Stomach (tissue), 9 donors: ENCODE results near the gene ZCCHC14. TPM values are rescaled to one million over a fixed set of nuclear protein-coding genes. Genes with fewer than 3 reads are reported as not detected.

Source experiments
- DNase-seq, 2 donors: peaks; one replicate each; pipeline versions ENCODE4 v3.0.0 to v3.0.0-alpha.2; 2013 to 2019
- H3K27ac ChIP-seq, 5 donors: fragments of 200-600 bp in 4 of 5; sonication (generic) in 4 of 5; one replicate each; pipeline ENCODE4 v1.5.1; 2013 to 2019; ENCODE audit warnings: mild to moderate bottlenecking in 1 of 5, moderate library complexity in 1 of 5
- H3K27me3 ChIP-seq, 3 donors: fragments of 200-600 bp; sonication (generic); one replicate each; pipeline ENCODE4 v1.5.1; 2017 to 2019; ENCODE audit warnings: mixed run types in 1 of 3
- H3K36me3 ChIP-seq, 4 donors: fragments of 200-600 bp; sonication (generic); 1 replicate in 3 of 4; 2 replicates in 1 of 4; pipeline ENCODE4 v1.5.1; 2016 to 2019
- H3K4me1 ChIP-seq, 4 donors: fragments of 200-600 bp; sonication (generic); one replicate each; pipeline ENCODE4 v1.5.1; 2016 to 2019
- H3K4me3 ChIP-seq, 4 donors: fragments of 200-600 bp; sonication (generic) in 3 of 4; one replicate each; pipeline ENCODE4 v1.5.1; 2016 to 2019; ENCODE audit warnings: mild to moderate bottlenecking in 1 of 4
- H3K9me3 ChIP-seq, 4 donors: fragments of 200-600 bp; sonication (generic); one replicate each; pipeline ENCODE4 v1.5.1; 2016 to 2019
- CTCF ChIP-seq, 7 experiments: fragments of 450-650 bp in 4 of 7; fragments of 200-600 bp in 3 of 7; sonication (generic) in 3 of 7; IDR thresholded peaks; one replicate each; pipeline ENCODE4 v1.5.1; 2016 to 2019; ENCODE audit warnings: antibody characterized with exemption in 7 of 7, control low read depth in 2 of 7, mild to moderate bottlenecking in 1 of 7
- EP300 ChIP-seq: sonication (generic); formaldehyde crosslinking; IDR thresholded peaks from one replicate; pipeline ENCODE4 v1.6.1; 2017; ENCODE audit warnings: antibody characterized with exemption
- POLR2A ChIP-seq, 4 donors: fragments of 450-650 bp; IDR thresholded peaks; one replicate each; pipeline ENCODE4 v1.6.1; 2016; ENCODE audit warnings: antibody characterized with exemption in 4 of 4, control low read depth in 2 of 4, mild to moderate bottlenecking in 1 of 4, moderate library complexity in 1 of 4
- POLR2AphosphoS5 ChIP-seq, 3 donors: sonication (generic); formaldehyde crosslinking; IDR thresholded peaks; one replicate each; pipeline ENCODE4 v1.6.1; 2016; ENCODE audit warnings: antibody characterized with exemption in 3 of 3
- WGBS, 5 donors: extraction: QIAGEN DNeasy Blood & Tissue Kit in 3 of 5; methylation state at CpG; one replicate each; pipeline versions ENCODE4 v1.1.5 to v1.1.7; 2013 to 2018; 5-methylcytosine and 5-hydroxymethylcytosine counted together
- intact Hi-C: fragments of 100-400 bp; cut with DNase I; formaldehyde crosslinking; loops from one replicate; pipeline ENCODE4 v1.15.1; 2023; ENCODE audit warnings: low total_unique reads
- polyA plus RNA-seq, 3 donors: library from polyadenylated mRNA; stranded (reverse); fragments of 200-250 nt; gene quantifications; one replicate each; pipeline ENCODE4 v1.2.3, GENCODE V29; 2013
- total RNA-seq, 5 donors: library from RNA; depleted of rRNA; stranded (reverse); fragments of >200 nt; gene quantifications; one replicate each; pipeline versions ENCODE4 v1.1.0 to v1.2.3, GENCODE V29; 2014 to 2016
- donor health status: healthy with polysubstance abuse.
- donor health status: Bipolar disorder and iron deficiency.
- donor health status: healthy.

The ZCCHC14 gene
- total and polyA plus RNA-seq, 8 donors = 5.4 to 25.9 (median 16.7) TPM

- H3K27me3 ChIP-seq = no peaks in the 10 kb centered on the region
- H3K9me3 ChIP-seq = no peaks in the 10 kb centered on the region
- H3K4me1 ChIP-seq = peaks cover 18 to 53% (median 44%) of the 10 kb centered on the region in 4 donors
- H3K4me3 ChIP-seq = no peak overlapping the region
- WGBS, 5 donors = 84 to 92% (median 85%) methylated on average over 9 of the region's 9 CpGs
- DNase-seq = no peak
- H3K27ac ChIP-seq = no peak overlapping the region
- peaks cover 9 to 49% (median 44%) of the 10 kb centered on the region in 4 donors for H3K36me3 ChIP-seq
- intact Hi-C loops = no loop called here
- TF ChIP-seq POLR2AphosphoS5 (IDR thresholded peaks at IDR 0.05) (no peak), CTCF (IDR thresholded peaks at IDR 0.05) (no peak), EP300 (no peak), POLR2A (IDR thresholded peaks at IDR 0.05) (no peak)
These were observed 33.0 kb downstream of the ZCCHC14 start for GRCh38 chr16:87459833-87460232.

GRCh38 chr16:87459027-87459426 is 33.8 kb downstream of the ZCCHC14 start:
- 92 to 95% (median 94%) methylated on average over 15 of the region's 15 CpGs for WGBS, 5 donors
- Histone ChIP-seq H3K4me1 (peaks cover 10 to 45% (median 36%) of the 10 kb centered on the region in 4 donors), H3K4me3 (no peak overlapping the region), H3K9me3 (no peaks in the 10 kb centered on the region), H3K27me3 (no peaks in the 10 kb centered on the region), H3K36me3 (peaks cover 9 to 52% (median 47%) of the 10 kb centered on the region in 4 donors), H3K27ac (no peak overlapping the region)
- DNase-seq = no peak
- intact Hi-C loops = no loop called here
- TF ChIP-seq POLR2AphosphoS5 (IDR thresholded peaks at IDR 0.05) (no peak), CTCF (IDR thresholded peaks at IDR 0.05) (no peak), EP300 (no peak), POLR2A (IDR thresholded peaks at IDR 0.05) (no peak)

- WGBS, 5 donors = 88 to 94% (median 93%) methylated on average over 23 of the region's 23 CpGs
- Histone ChIP-seq H3K4me3 (no peak overlapping the region), H3K36me3 (peaks cover 9 to 53% (median 47%) of the 10 kb centered on the region in 4 donors), H3K9me3 (no peaks in the 10 kb centered on the region), H3K27me3 (no peaks in the 10 kb centered on the region), H3K4me1 (peaks cover 6 to 40% (median 30%) of the 10 kb centered on the region in 4 donors), H3K27ac (peak overlapping the region in 1 of 5 donors; percentile 19)
- DNase-seq = no peak
- intact Hi-C loops = no loop called here
- TF ChIP-seq POLR2AphosphoS5 (IDR thresholded peaks at IDR 0.05) = no peak
- no peak for TF ChIP-seq CTCF (IDR thresholded peaks at IDR 0.05)
- TF ChIP-seq POLR2A (IDR thresholded peaks at IDR 0.05) = no peak
- TF ChIP-seq EP300 = no peak
These were observed 34.4 kb downstream of the ZCCHC14 start for GRCh38 chr16:87458424-87458915.

- Histone ChIP-seq H3K36me3 (peaks cover 12 to 59% (median 54%) of the 10 kb centered on the region in 4 donors), H3K4me3 (no peak overlapping the region), H3K27me3 (no peaks in the 10 kb centered on the region), H3K4me1 (peaks cover 6 to 34% (median 26%) of the 10 kb centered on the region in 4 donors), H3K27ac (peak overlapping the region in 2 of 5 donors; percentile 19 to 20), H3K9me3 (no peaks in the 10 kb centered on the region)
- TF ChIP-seq EP300 (no peak), POLR2AphosphoS5 (IDR thresholded peaks at IDR 0.05) (peak in 1 of 3 donors; percentile 4)
- intact Hi-C loops = no loop called here
- DNase-seq = no peak
- WGBS, 5 donors = 70 to 80% (median 76%) methylated on average over 22 of the region's 22 CpGs
These were observed 35.0 kb downstream of the ZCCHC14 start for GRCh38 chr16:87457709-87458423.
